LNCAP (cell line): ENCODE data around the gene TMEM63C.

ENCODE experiments used
- CTCF ChIP-seq: fragments of 450-650 bp; IDR thresholded peaks from 2 replicates; pipeline ENCODE4 v1.5.1; 2017; ENCODE audit warnings: mild to moderate bottlenecking

The TMEM63C gene

GRCh38 chr14:77220246-77221017 is 38.8 kb downstream of the TMEM63C start:
- TF ChIP-seq CTCF, result no peak

- no peak for TF ChIP-seq CTCF
Measured at GRCh38 chr14:77221241-77221871, 39.8 kb downstream of the TMEM63C start.

- no peak for TF ChIP-seq CTCF
Measured at GRCh38 chr14:77222546-77223225, 41.1 kb downstream of the TMEM63C start.

GRCh38 chr14:77224212-77224611 is 42.6 kb downstream of the TMEM63C start:
- TF ChIP-seq CTCF, result no peak

GRCh38 chr14:77225254-77225653 is 43.7 kb downstream of the TMEM63C start:
- TF ChIP-seq CTCF, result no peak

- TF ChIP-seq CTCF, result no peak
Measured at GRCh38 chr14:77225892-77226557, 44.4 kb downstream of the TMEM63C start.

GRCh38 chr14:77228056-77228455 is 46.5 kb downstream of the TMEM63C start:
- TF ChIP-seq CTCF, result no peak
